ENCODE measurements around the gene RNF182.
"Not testable (repeated sequence)": the region's sequence is repeated elsewhere in the genome, so short reads cannot be mapped to it uniquely, and the experiment has no call there.

RNF182 gene

GRCh38 chr6:14004258-14004657, 79.5 kb downstream of the RNF182 start:
- no peak for DNase-seq

DNA sequence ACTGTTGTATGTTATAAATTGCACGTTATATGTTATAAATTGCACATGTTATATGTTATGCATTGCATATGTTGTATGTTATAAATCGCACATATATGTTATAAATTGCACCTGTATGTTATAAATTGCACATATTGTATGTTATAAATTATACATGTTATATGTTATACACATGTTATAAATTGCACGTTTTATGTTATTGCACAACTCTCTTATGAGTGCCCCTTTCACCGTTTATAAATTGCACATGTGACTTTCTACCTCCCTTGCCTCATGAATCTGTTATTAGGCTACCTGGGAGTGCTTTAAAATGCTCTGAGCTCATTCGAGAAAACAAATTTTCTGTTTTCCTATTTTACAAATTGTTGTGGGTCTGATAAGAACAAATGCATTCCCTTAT, 84.1 kb downstream of the RNF182 start:
- DNase-seq = no peak

DNA sequence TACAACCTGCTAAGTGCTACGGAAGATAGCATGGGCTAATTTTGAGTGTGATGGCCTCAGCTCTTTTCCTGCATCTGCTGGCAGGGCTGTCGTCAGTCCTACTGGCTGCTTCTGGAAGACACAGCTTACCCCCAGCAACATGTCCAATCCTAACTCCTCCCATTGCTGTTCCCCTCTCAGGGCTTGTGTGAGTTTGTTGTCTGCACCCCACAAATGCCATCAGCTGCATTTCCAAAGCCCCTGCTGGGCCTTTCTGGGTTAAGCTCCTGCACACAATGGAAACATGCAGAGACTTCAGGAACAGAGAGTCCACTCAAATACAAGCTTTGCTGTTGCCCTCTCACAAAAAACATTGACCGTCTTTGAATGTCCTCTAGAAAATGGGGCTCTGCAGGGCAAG, 84.7 kb downstream of the RNF182 start:
- no peak for DNase-seq

GRCh38 chr6:14010275-14010674, 85.5 kb downstream of the RNF182 start:
- DNase-seq = no peak

DNA sequence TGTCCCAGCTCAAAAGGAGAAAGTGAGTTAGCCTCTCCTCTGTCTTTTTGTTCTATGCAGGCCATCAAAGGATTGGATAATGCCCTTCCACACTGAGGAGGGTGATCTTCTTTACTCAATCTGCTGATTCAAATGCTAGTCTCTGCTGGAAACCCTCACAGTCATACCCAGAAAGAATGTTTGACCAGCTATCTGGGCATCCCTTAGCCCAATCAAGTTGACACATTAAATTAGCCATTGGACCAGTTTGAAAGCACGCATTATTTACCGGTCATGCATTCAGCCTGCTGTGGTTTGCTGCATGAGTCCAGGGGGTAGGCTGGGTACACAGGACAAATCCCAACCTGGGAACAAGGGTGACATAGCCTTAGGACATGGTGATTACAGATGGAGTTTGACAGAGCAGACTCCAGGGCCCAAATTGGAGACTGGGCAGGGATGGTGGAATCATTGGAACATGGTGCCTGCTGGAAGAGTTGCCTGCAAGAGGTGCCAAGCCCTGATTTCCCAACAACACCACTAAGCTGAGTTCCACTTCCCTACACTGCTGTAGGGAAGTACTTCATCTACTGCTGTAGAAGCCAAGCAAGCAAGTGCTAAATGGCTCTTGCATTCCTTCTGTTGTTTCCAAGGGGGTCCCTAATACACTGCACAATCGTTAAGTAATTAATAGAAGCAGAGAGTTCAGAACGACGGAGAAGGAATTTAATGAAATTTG, 87.7 kb downstream of the RNF182 start:
- DNase-seq = no peak

DNA sequence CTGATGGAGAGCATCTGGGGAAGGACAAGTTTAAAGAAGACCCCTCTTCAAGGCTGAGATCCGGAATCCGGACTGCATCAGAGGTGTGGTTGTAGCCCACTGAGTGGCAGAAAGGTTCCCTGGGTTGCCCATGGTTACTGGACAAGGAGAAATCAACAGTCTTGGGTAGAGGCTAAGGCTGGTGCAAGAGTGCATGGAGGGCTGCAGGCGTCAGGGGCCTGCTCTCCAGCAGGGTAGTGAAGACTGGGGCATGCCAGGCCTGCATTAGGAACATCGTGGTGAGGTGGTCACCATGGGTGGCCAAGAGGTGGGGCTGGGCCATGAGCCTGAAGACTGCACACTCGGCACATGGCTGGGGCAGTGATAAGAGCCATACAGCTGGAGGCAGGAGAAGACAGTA, 91.2 kb downstream of the RNF182 start:
- no peak for DNase-seq

GRCh38 chr6:14016432-14016831, 91.7 kb downstream of the RNF182 start:
- no peak for DNase-seq

- no peak for DNase-seq
These were observed 92.3 kb downstream of the RNF182 start for GRCh38 chr6:14016935-14017625.

DNA sequence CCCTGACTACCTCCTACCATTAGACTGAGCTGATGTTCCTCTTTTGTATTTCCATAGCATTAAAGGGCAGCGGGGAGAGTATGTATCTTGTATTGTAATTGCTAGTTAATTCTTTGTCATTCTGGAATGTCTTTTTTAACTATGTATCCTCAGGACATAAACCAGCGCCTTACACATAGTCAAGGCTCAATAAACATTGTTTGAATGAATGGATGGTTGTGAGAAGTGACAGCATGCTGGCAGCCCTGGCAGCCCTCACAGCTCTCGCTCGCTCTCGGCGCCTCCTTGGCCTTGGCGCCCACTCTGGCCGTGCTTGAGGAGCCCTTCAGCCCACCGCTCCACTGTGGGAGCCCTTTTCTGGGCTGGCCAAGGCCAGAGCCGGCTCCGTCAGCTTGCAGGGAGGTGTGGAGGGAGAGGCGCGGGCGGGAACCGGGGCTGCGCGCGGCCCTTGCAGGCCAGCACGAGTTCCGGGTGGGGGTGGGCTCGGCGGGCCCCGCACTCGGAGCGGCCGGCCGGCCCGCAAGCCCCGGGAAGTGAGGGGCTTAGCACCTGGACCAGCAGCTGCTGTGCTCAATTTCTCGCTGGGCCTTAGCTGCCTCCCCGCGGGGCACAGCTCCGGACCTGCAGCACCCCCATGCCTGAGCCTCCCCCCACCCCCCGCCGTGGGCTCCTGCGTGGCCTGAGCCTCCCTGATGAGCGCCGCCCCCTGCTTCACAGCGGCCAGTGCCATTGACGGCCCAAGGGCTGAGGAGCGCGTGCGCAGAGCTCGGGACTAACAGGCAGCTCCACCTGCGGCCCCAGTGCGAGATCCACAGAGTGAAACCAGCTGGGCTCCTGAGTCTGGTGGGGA, 93.1 kb downstream of the RNF182 start:
- no peak for DNase-seq

GRCh38 chr6:14018559-14018958, 93.8 kb downstream of the RNF182 start:
- not testable (repeated sequence) for DNase-seq

DNA sequence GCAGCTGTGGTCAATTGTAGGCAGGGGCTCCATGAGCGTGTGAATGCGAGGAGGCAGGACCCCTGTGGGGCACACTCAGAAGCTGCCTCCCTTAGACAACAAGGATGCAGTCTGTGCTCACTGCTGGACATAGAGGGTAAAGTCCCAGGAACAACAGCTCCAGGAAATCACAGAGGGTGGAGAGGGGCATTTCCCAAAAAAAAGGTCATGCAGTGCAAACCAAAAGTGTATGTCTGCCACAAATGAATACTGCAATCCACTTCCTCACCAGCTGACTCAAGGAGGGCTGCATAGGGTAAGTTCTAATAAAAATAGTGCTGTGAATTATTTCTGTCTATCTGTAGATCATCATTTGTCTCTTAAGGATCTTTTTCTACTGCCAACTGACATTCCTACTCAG, 95.8 kb downstream of the RNF182 start:
- no peak for DNase-seq

GRCh38 chr6:14021449-14021848, 96.7 kb downstream of the RNF182 start:
- no peak for DNase-seq

GRCh38 chr6:14022673-14023072, 97.9 kb downstream of the RNF182 start:
- no peak for DNase-seq

DNA sequence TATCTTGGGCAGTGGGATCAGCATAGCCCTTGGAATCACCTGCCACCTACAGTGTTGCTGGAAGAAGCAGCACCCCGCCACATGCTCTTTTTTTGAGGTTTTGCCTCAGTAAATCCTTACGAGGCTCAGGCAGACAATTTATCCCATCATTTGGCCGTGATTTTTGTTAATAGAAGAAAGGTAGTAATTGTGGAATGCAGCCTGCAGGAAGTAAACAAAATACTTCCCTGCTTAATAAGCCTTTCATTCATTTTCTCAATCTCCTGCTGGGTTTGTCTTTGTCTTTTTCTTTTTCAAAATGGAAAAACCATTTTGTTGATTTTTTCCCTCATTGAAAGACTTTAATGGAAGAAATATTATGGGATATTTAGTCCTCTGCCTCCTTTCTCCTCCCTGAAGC, 99.1 kb downstream of the RNF182 start:
- no peak for DNase-seq

GRCh38 chr6:14025160-14025559, 100.4 kb downstream of the RNF182 start:
- no peak for DNase-seq

DNA sequence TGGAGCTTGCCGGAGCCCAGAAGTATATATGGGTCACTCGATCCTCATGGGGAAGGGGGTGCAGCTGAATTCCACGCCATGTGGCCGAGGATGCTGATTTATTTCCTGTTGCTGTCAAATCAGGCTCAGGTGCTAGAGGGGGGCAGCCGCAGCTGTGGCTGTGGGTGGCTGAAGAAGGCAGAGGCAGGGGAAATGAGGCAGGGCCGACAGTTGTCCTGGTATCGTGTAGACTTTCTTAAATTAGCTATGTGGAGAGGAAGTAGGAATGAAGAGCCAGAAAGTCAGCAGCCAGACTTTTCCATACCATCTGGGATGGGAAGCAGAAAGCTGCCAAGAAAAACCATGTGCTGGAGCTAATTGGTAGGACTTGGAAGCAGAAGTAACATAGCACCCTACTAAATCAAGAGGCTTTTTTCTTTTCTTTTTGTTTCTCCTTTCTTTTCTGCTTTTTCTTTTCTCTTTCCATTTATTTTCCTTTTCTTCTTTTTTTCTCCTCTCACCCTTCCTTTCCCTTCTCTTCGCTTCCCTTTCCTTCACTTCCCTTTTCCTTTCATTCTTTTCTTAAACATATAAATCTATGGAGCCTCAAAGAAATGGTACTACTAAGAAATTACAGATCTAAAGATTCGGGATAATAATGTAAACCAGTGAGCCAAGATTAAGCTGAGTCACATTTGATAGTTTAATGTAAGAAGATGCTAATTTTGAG, 102.2 kb downstream of the RNF182 start:
- DNase-seq = no peak

- DNase-seq = no peak
These were observed 103.9 kb downstream of the RNF182 start for GRCh38 chr6:14028631-14029030.

DNA sequence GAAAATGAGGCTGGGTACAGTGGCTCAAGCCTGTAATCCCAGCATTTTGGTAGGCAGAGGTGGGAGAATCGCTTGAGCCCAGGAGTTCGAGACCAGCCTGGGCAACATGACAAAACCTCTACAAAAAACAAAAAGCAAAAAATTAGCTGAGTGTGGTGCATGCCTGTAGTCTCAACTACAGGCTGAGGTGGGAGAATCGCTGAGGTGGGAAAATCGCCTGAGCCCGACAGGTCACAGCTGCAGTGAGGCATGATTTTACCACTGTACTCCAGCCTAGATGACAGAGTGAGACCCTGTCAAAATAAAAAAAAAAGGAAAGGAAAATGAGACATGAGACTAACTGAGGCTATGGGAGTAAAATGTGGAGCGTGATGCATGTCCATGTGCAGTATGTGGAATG, 104.9 kb downstream of the RNF182 start:
- no peak for DNase-seq
